ENCODE measurements around the gene SAMD4B. TPM values are rescaled to one million over a fixed set of nuclear protein-coding genes. Genes with fewer than 3 reads are reported as not detected.

The SAMD4B gene
- total and polyA plus RNA-seq, 9 of the 15 experiments (the other 6 are each of a cell fraction or from before 2014, with no cell fraction given) = 3.4 to 90.5 (median 38.0) TPM

GRCh38 chr19:39390751-39391437, 48.7 kb downstream of the SAMD4B start, which contains the start of the genes MED29 and PAF1 (continued):
- TF ChIP-seq NEUROD1 (IDR thresholded peaks at IDR 0.05; ENCODE audit: borderline replicate concordance, low read depth, low read length, partially characterized antibody) (peak; percentile 75), ZNF639 (CRISPR knock-in tag; conservative IDR thresholded peaks at IDR 0.05 in 1 of 2, IDR thresholded peaks at IDR 0.05 in 1 of 2) (peak in 1 of 2 experiments; percentile 81; a peak in 1 of 4 replicates), PKNOX1 (IDR thresholded peaks at IDR 0.05) (peak; percentile 99), AFF4 (CRISPR knock-in tag; IDR thresholded peaks at IDR 0.05) (no peak; the same call in 1 of the 2 replicates), NBN (IDR thresholded peaks at IDR 0.05; ENCODE audit: low read depth) (peak; percentile 93)

Data from K562 (cell line).